HL-60 (cell line): ENCODE results near the gene ZNF580.

Source experiments
- CTCF ChIP-seq: IDR thresholded peaks from one replicate; pipeline ENCODE4 v1.5.1; 2011; ENCODE audit warnings: low read length, control low read depth, inconsistent platforms; ENCODE audit not compliant: insufficient read depth
- GABPA ChIP-seq: IDR thresholded peaks from 2 replicates; pipeline ENCODE4 v1.6.1; 2012; ENCODE audit warnings: low read depth
- REST ChIP-seq: IDR thresholded peaks from 2 replicates; pipeline ENCODE4 v1.6.1; 2012; ENCODE audit warnings: low read depth; ENCODE audit not compliant: insufficient replicate concordance

- TF ChIP-seq CTCF (no peak), GABPA (no peak), REST (no peak)
These were observed 15.8 kb downstream of the ZNF580 start for GRCh38 chr19:55656552-55656951.
